Keratinocyte (primary cell): ENCODE data around the gene SPACA7. TPM values are rescaled to one million over a fixed set of nuclear protein-coding genes. Genes with fewer than 3 reads are reported as not detected.

Experiments
- DNase-seq: peaks from one replicate; pipeline ENCODE4 v3.0.0-alpha.2; 2011; ENCODE audit warnings: low read depth, missing footprints, low spot score
- FAIRE-seq: peaks from 2 replicates; lab custom pipeline; 2011; peaks lifted over from hg19 to GRCh38; lab: Jason Lieb, UNC
- H2AFZ ChIP-seq: 2 replicates; pipeline ENCODE4 v1.6.0; 2012; ENCODE audit warnings: low read length, control low read depth, inconsistent platforms; ENCODE audit not compliant: control insufficient read depth
- H3K27ac ChIP-seq: 2 replicates; pipeline ENCODE4 v1.5.1; 2011; ENCODE audit warnings: low read length; ENCODE audit not compliant: control insufficient read depth, insufficient read depth
- H3K27me3 ChIP-seq: 3 replicates; pipeline ENCODE4 v1.6.0; 2011; ENCODE audit warnings: low read length; ENCODE audit not compliant: control insufficient read depth, insufficient read depth; ENCODE audit errors: extremely low read depth
- H3K36me3 ChIP-seq, 2 experiments: 2 replicates in 1 of 2; 3 replicates in 1 of 2; pipeline ENCODE4 v1.5.1; 2011; ENCODE audit warnings: low read length in 2 of 2, mild to moderate bottlenecking in 1 of 2; ENCODE audit not compliant: control insufficient read depth in 2 of 2, insufficient read depth in 2 of 2; ENCODE audit errors: extremely low read depth in 1 of 2
- H3K4me1 ChIP-seq: 3 replicates; pipeline ENCODE4 v1.5.1; 2011; ENCODE audit warnings: low read length; ENCODE audit not compliant: control insufficient read depth, insufficient read depth; ENCODE audit errors: extremely low read depth
- H3K4me2 ChIP-seq: 3 replicates; pipeline ENCODE4 v1.6.0; 2011; ENCODE audit warnings: low read depth, low read length; ENCODE audit not compliant: control insufficient read depth, insufficient read depth; ENCODE audit errors: extremely low read depth
- H3K4me3 ChIP-seq, 3 experiments: fragments of 200-600 bp in 1 of 3; sonication (generic) in 1 of 3; 2 replicates in 2 of 3; 3 replicates in 1 of 3; pipeline ENCODE4 v1.5.1; 2011 to 2016; ENCODE audit warnings: low read length in 3 of 3, mild to moderate bottlenecking in 3 of 3, control low read depth in 2 of 3, inconsistent platforms in 1 of 3, low read depth in 1 of 3, mixed read lengths in 1 of 3, mixed run types in 1 of 3, moderate library complexity in 1 of 3; ENCODE audit not compliant: control insufficient read depth in 2 of 3, insufficient read depth in 2 of 3; ENCODE audit errors: extremely low read depth in 1 of 3
- H3K79me2 ChIP-seq: 2 replicates; pipeline ENCODE4 v1.6.0; 2012; ENCODE audit warnings: low read length; ENCODE audit not compliant: control insufficient read depth, insufficient read depth
- H3K9ac ChIP-seq: 3 replicates; pipeline ENCODE4 v1.6.0; 2011; ENCODE audit warnings: low read length; ENCODE audit not compliant: control insufficient read depth, insufficient read depth; ENCODE audit errors: extremely low read depth
- H3K9me1 ChIP-seq: 3 replicates; pipeline ENCODE4 v1.6.0; 2011; ENCODE audit warnings: low read length; ENCODE audit not compliant: control insufficient read depth, insufficient read depth; ENCODE audit errors: extremely low read depth
- H3K9me3 ChIP-seq: 2 replicates; pipeline ENCODE4 v1.5.1; 2012; ENCODE audit warnings: low read depth, low read length; ENCODE audit not compliant: control insufficient read depth
- H4K20me1 ChIP-seq: 3 replicates; pipeline ENCODE4 v1.6.0; 2011; ENCODE audit warnings: low read length; ENCODE audit not compliant: control insufficient read depth, insufficient read depth; ENCODE audit errors: extremely low read depth
- CTCF ChIP-seq, 3 experiments: IDR thresholded peaks in 1 of 3; conservative IDR thresholded peaks in 1 of 3; optimal IDR thresholded peaks in 1 of 3; 2 replicates in 2 of 3; 3 replicates in 1 of 3; pipeline versions ENCODE3 to v1.5.1; 2011; ENCODE audit warnings: low read length in 3 of 3, mild to moderate bottlenecking in 3 of 3, moderate library complexity in 2 of 3, control low read depth in 1 of 3, inconsistent platforms in 1 of 3; ENCODE audit not compliant: insufficient read depth in 2 of 3; ENCODE audit errors: extremely low read depth in 1 of 3
- EZH2 ChIP-seq: IDR thresholded peaks from one replicate; pipeline ENCODE4 v1.6.1; 2012; ENCODE audit warnings: inconsistent platforms, mild to moderate bottlenecking, low read length, moderate library complexity
- dilution Hi-C: fragments of 300-500 bp; cut with MboI; formaldehyde crosslinking; loops from one replicate; pipeline ENCODE4 v1.7.0; 2020; ENCODE audit warnings: low sequenced_read_pairs; ENCODE audit not compliant: extremely low pct_ligation_motif_present
- polyA plus RNA-seq, 5 experiments: library from polyadenylated mRNA; depleted of rRNA in 3 of 5; stranded (reverse) in 3 of 5; stranded (forward) in 1 of 5; unstranded in 1 of 5; fragments of >200 nt; gene quantifications; 1 replicate in 1 of 5; 2 replicates in 3 of 5; 3 replicates in 1 of 5; pipeline versions ENCODE4 v1.2.1 to v1.2.3, GENCODE V29; 2011 to 2012; ENCODE audit warnings: missing spikeins in 2 of 5, low read depth in 1 of 5, low replicate concordance in 1 of 5

Gene SPACA7
- polyA plus RNA-seq, 1 donor (not counting 4 experiments of a cell fraction or from before 2014, with no cell fraction given) = not detected

DNA sequence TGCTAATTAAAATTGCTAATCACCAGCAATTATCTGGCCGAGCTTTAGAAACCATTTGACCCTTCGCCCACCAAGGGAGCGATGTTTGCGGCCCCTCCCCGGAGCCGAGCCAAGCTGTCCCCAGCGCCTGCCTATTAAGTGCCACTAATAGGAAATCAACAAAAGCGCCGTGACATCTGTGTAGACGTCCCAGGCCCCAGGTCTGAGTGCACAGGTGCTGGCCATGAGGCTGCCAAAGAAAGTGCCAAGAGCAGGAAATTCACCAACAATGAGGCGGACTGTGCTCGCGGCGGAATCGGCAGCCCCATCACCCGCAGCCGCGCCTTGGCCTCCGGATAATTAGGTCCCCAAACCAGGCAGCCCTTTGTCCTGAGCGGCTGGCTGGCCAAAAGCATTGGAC is 44.5 kb upstream of the SPACA7 start:
- Histone ChIP-seq H3K4me3 (no peak overlapping the region), H3K4me2 (no peak overlapping the region), H3K9me1 (no peaks in the 10 kb centered on the region), H3K79me2 (no peaks in the 10 kb centered on the region), H3K9me3 (peaks cover 2% of the 10 kb centered on the region), H3K4me1 (no peaks in the 10 kb centered on the region), H3K27me3 (peaks cover 23% of the 10 kb centered on the region), H3K9ac (no peak overlapping the region), H2AFZ (no peak overlapping the region), H3K27ac (no peak overlapping the region), H4K20me1 (no peaks in the 10 kb centered on the region), H3K36me3 (no peaks in the 10 kb centered on the region)
- no peak for FAIRE-seq
- TF ChIP-seq CTCF (optimal IDR thresholded peaks at IDR 0.05 in 1 of 3, IDR thresholded peaks at IDR 0.05 in 1 of 3, conservative IDR thresholded peaks at IDR 0.05 in 1 of 3; ENCODE audit: extremely low read depth in 1 of 3, insufficient read depth in 2 of 3, low read length in 3 of 3) (no peak), EZH2 (no peak)
- dilution Hi-C loops = no loop called here
- no peak for DNase-seq

- Histone ChIP-seq H3K4me1 (no peaks in the 10 kb centered on the region), H3K79me2 (no peaks in the 10 kb centered on the region), H2AFZ (no peak overlapping the region), H3K4me3 (no peak overlapping the region), H4K20me1 (no peaks in the 10 kb centered on the region), H3K9me3 (no peaks in the 10 kb centered on the region), H3K9me1 (no peaks in the 10 kb centered on the region), H3K4me2 (no peak overlapping the region), H3K27me3 (peaks cover 23% of the 10 kb centered on the region), H3K9ac (no peak overlapping the region), H3K27ac (no peak overlapping the region), H3K36me3 (no peaks in the 10 kb centered on the region)
- DNase-seq (no peak), FAIRE-seq (no peak)
- TF ChIP-seq EZH2 (no peak), CTCF (optimal IDR thresholded peaks at IDR 0.05 in 1 of 3, IDR thresholded peaks at IDR 0.05 in 1 of 3, conservative IDR thresholded peaks at IDR 0.05 in 1 of 3; ENCODE audit: extremely low read depth in 1 of 3, insufficient read depth in 2 of 3, low read length in 3 of 3) (no peak)
- dilution Hi-C loops = no loop called here
Measured at GRCh38 chr13:112332727-112333126, 43.4 kb upstream of the SPACA7 start.
